Measurements from ENCODE around the gene SLX1B. TPM values are rescaled to one million over a fixed set of nuclear protein-coding genes. Genes with fewer than 3 reads are reported as not detected.
"Not testable (repeated sequence)": the region's sequence is repeated elsewhere in the genome, so short reads cannot be mapped to it uniquely, and the experiment has no call there.

The SLX1B gene
- 5.0 TPM for total RNA-seq

DNA sequence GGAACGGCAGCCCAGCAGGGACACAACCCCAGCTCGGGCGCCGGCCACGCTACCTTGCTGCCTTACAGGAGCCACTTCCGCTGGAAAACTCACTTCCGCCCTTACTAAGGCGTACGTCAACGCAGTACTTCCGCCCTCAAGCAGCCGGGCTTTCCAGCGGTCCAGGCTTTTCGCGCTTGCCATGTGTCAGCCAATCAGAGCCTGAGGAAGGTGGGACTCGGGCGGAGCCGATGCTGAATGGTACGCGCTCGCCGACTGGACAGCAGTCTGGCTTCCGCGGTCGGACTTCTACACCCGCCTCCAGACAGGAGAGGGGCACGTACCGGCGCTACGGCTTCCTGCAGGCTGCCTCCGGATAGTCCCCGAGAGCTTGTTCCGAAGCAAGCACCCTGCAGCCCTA, at the start of gene SLX1B, which contains the start of gene BOLA2:
Gene SLX1B, plus strand, starts transcription at position 265 of the 400 bp plus-strand sequence.
Gene BOLA2, minus strand, starts transcription at position 83 of the 400 bp plus-strand sequence. CDS start 98 bp downstream, outside the sequence.
- DNase-seq: not testable (repeated sequence)

DNA sequence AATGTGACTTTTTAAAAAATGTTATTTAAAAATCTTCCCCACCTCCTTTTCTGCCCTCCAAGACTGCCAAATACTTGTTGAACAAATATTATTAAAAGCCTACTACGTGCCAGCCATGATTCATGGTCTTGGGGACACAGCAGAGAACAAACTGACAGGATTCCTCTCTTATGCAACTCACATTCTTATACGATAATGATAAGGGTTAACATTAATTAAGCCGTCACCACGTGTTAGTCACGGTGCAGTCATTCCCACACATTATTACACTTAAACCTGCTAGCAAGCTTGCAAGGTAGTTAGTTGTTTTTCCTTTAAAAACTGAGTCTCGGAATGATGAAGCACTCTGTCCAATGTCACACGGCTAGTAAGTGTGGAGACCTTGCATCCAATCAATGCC, 49.1 kb upstream of the SLX1B start:
- not testable (repeated sequence) for DNase-seq

DNA sequence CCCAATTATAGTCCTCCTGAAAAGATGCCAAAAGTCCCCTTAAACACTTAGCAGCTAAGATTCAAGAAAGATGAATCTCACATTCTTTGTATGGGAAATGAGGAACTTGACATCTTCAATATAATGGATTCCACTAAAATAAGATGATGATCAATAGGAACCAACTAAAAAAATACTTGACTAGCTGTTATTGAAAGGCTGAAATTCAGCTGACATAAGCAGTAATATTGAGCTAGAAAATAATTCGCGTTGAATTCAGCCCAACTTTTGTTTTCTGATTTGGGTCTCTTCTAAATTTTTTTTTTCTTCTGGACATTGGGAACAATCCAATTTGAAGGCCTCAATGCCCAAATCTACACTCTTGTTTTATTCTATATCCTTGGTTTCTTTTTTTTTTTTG, 30.7 kb upstream of the SLX1B start:
- not testable (repeated sequence) for DNase-seq

DNA sequence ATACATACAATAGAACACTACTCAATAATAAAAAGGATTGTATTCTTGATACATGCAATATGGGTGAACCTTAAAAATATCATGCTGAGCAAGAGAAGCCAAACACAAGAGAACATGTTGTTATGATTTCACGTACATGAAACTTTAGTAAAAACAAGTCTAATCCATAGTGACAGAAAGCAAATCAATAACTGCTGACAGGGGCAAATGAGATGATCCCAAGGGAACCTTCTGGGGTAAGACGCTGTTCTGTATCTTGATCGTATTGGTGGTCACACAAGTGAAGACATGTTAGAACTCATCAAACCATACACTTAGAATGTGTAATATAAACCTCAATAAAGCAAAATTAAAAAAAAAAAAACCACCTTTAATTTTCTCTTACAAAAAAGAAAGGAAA, 28.9 kb upstream of the SLX1B start:
- DNase-seq: not testable (repeated sequence)

DNA sequence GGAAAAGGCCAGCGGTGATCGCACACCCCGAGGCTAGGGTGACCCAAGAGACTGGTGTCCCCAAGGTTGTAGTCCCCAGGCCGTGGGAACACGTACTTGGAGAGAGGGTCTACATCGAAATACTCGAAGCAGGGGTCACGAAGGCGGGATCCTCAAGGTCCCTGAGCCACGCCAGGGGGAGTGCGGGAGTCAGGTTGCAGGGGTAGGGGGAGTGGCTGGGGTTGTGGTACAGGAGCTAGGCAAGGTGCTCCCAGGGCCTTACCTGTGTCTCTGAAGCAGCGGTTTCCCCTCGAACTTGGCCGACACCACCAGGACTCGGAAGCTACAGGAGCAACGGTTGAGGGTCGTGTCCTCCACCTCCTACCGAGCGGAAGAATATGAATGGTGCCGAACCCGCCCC, 579 bp upstream of the SLX1B start:
- not testable (repeated sequence) for DNase-seq

DNA sequence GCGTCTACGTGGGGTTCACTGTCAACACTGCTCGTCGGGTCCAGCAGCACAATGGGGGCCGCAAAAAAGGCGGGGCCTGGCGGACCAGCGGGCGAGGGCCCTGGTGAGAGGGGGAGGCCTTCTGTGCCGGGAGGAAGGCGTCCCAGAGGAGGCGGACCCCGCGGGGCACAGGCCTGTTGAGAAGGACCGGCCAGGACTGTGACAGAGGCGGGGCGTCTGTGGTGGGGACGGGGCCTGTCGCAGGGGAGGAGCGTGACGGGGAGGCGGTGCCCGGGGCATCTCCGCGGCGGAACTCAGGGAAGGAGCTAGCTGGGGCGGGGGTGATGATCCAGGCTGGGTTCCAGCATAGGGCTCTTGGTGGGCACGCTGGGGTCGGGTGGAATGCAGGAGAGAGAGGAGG, 495 bp downstream of the SLX1B start:
- DNase-seq: not testable (repeated sequence)

DNA sequence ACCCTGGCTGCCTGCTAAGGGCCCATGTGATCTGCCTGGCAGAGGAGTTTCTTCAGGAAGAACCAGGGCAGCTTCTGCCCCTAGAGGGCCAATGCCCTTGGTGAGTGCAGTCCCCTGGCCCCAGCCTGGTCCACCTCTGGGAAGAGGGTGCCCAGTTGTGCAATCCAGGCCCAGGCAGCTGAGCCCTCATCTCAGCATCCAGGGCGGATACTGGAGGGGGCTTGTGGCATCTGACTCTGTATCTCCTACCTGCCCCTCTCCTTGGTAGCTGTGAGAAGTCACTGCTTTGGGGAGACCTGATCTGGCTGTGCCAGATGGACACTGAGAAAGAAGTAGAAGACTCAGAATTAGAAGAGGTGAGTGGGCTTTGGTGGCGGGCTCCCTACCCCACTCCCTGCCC, 3.3 kb downstream of the SLX1B start:
- DNase-seq: not testable (repeated sequence)

DNA sequence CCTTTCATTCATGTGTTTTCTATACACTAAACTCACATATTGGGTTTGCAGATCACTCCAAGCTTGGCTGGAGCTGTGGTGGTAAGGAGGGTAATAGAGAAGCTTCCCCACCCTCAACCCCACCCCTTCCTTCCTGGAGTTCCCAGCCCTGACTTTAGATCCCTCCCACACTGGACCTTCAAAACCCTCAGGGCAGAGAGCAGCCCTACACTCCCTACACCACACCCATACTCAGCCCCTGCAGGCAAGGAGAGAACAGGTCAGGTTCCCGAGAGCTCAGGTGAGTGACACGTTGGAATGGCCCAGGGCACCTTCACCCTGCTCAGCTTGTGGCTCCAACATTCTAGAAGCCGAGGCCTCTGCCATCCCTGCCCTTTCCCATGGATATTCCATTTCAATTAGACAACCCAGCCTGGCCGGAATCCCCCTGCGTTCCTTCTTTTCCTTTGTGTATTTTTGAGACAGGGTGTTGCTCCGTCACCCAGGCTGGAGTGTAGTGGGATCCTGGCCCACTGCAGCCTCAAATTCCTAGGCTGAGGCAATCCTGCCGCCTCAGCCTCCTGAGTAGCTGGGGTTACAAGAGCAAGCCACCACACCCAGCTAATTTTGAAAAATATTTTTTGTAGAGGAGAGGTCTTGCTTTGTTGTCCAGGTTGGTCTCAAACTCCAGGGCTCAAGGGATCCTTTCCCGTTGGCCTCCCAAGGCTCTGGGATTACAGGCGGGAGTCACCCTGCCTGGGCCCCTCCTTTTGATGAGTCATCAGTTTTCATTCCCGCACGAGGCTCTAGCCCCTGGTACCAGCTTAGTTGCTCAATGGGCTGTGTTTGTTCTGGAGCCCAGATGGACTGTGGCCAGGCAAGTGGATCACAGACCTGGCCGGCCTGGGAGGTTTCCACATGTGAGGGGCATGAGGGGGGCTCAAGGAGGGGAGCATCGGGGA, 5.6 kb downstream of the SLX1B start, which contains the start of gene SULT1A4:
Gene SULT1A4, plus strand, starts transcription at position 208 of the 941 bp plus-strand sequence. CDS start 1,473 bp downstream, outside the sequence.
- DNase-seq: not testable (repeated sequence)

DNA sequence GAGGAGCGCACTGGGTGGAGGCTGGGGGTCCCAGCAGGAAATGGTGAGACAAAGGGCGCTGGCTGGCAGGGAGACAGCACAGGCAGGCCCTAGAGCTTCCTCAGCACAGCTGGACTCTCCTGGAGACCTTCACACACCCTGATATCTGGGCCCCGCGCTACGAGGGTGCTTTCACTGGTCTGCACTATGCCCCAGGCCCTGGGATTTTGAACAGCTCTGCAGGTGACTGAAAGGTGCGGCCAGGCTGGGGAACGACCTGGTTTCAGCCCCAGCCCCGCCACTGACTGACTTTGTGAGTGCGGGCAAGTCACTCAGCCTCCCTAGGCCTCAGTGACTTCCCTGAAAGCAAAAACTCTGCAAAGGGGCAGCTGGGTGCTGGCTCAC, 6.3 kb downstream of the SLX1B start:
- DNase-seq: not testable (repeated sequence)

DNA sequence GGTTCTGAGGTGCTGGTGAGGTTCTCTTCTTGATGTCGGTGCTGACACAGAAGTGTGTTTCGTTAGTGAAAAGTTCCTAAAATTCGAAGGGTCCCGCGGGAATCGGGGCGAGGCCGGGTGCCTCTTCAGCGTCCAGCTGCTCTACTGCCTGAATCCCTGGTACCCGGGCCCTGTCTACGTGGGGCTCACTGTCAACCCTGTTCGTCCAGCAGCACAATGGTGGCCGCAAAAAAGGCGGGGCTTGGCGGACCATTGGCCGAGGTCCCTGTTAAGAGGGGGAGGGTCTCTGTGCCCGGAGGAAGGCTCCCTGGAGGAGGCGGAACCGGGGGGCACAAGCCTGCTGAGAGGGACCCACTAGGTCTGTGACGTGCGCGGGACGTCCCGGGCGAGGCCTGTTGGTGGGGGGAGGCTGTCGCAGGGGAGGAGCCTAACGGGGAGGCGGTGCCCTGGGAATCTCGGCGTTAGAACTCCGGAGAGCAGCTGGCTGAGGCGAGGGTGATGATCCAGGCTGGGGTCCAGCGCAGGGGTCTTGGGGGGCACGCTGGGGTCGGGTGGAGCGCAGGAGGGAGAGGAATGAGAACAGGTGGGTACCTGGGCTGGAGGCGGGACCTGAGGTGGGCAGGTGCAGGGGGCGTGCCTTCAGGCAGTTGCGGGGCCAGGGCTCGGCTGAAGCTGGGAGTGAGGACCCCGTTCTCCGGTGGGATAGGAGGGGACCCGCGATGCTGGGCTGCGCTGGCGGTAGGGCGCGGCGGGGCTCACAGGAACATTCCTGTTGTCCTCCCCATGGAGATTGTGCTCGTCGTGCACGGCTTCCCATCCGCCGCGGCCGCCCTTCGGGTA, 11.9 kb downstream of the SLX1B start:
- DNase-seq: not testable (repeated sequence)

DNA sequence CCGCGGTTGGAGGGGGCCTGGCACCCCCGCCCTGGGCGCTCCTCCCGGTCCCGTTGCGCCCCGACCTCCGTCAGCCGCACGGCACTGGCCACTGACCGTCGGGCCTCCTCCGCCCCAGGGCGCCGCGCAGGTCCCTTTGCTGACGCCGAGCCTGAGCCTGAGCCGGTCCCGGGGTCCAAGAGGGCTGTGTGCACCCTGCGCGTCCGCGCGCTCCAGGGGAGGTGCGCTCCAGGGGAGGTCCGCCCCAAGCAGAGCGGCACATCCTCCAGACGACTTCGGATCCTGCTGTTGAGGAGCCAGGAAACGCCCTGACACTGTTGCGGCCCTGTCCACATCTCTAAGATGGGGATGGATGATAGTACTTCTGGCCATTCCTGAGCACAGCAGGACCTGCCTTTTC, 12.6 kb downstream of the SLX1B start:
- DNase-seq: not testable (repeated sequence)

DNA sequence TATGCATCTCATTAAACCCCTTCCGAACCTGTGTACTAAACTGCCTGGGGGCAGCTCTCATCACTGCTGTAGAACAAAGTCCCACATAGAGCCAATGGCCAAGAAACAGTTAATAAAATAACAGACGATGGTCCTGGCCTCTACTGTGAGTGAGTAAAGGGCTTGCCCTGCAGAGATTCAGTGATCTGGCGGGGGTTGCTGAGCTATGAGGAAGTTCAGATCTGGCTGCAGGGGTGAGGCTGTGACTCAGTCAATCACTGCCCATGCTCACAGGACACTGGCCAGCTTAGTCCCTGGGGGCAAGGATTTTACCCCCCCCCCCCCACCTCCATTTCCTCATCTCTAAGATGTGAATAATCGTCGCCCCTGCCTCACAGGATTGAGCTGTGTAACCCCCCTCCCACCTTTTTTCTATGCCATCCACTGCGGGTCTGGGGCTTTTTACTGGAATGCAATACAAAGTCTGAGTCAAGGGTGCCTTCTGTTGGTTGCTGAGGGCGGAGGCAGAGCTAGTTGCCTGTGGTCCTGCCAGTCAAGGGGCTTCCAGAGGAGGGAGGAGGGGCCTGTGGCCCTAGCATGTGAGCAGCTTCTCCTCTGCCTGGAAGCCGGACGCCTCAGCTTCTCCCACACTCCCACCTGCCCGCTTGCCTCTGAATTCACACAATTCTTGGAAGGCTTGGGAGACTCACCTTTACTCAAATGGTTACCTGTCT, 13.5 kb downstream of the SLX1B start:
- not testable (repeated sequence) for DNase-seq

DNA sequence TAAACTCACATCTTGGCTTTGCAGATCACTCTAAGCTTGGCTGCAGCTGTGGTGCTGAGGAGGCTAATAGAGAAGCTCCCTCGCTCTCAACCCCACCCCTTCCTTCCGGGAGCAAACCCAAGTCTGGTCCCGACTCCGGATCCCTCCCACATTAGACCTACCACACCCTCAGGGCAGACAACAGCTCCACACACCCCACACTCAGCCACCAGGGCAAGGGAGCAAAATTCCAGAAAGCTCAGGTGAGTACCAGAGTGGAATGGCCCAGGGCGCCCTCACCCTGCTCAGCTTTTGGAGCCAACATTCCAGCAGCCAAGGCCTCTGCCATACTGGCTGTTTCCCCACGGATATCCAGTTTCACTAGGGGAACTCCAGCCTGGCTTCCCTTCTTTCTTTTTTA, 15.3 kb downstream of the SLX1B start:
- DNase-seq: not testable (repeated sequence)

DNA sequence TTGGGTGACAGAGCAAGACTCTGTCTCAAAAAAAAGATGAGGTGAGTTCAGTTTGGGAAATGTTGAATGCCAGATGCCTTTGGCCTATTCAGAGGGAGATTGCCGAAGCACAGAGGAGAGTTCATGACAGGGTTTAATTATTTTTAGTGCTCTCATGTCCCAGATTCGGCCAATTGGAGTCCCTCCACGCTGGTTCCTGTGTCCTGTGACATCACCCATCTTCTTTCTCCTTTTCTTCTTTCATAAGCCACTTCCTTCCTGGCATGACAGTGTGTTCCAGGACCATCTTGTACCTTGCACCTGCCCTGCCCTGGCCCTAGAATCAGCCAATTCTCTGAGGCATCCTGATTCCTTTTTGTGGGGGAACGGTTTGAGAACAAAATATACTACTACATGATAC, 17.7 kb downstream of the SLX1B start:
- not testable (repeated sequence) for DNase-seq

DNA sequence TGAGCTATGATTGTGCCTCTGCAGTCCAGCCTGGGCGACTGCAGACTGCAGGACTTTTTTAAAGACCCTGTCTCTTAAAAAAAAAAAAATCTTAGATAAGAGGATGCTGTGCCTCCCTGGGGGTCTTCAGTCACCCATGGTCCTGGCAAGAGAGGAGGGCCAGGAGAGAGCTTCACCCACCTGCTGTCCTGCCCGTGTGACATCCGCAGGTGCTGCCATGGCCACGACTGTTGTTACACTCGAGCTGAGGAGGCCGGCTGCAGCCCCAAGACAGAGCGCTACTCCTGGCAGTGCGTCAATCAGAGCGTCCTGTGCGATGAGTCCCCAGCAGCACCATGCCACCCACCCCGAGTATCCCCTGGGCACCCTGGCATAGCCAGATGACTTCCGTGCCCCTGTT, 27.9 kb downstream of the SLX1B start:
- not testable (repeated sequence) for DNase-seq

DNA sequence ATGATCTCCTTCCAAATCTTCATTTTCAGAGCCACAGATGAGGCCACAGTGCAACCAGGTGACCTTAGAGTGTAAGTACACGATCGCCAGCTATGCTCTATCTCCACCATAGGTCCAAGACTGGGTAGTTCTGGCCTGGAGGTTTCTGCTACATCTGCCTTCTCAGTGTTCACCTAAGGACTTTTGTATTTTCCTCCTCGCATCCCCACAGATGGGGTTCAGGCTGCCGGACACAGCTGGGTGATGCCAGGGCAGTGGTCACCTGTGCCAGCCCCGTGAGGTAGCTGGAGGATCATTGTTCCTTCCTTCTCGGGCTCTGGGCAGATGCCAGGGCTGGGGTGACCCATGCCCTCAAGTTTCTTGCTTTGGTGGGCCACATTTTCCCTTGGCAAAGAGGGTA, 52.0 kb downstream of the SLX1B start, which contains the start of gene NPIPB12:
Gene NPIPB12, minus strand, starts transcription at position 101 of the 400 bp plus-strand sequence.
- not testable (repeated sequence) for DNase-seq

Small RNA genes lying within 50 kb of the gene (small RNA-seq; reads per million reads assigned to genes)
- gene AC133555.2 (ENCODE audit: low replicate concordance): not detected

Other genes starting within 250 kb of the SLX1B start
- gene NPIPB11, start 47.8 kb upstream of the SLX1B start, total RNA-seq: 0.79 TPM
- 14.0 TPM for gene BOLA2, start 182 bp upstream of the SLX1B start, total RNA-seq
- 2.1 TPM for gene SULT1A4, start 5.4 kb downstream of the SLX1B start, total RNA-seq
- gene NPIPB12, start 51.9 kb downstream of the SLX1B start, total RNA-seq: 28.1 TPM
- 2.8 TPM for gene SPN, start 208.7 kb downstream of the SLX1B start, total RNA-seq
- 16.1 TPM for gene QPRT, start 224.6 kb downstream of the SLX1B start, total RNA-seq

Data from skin of body (tissue), 3 donors.